Neural crest cell (in vitro differentiated cells): ENCODE results near the gene MKLN1. TPM values are rescaled to one million over a fixed set of nuclear protein-coding genes. Genes with fewer than 3 reads are reported as not detected.
A peak's percentile ranks its signal among the peaks of the same experiment; 100 is the strongest.

ENCODE experiments used
- DNase-seq: peaks from one replicate; pipeline ENCODE4 v3.0.0; 2021; ENCODE audit warnings: low read depth, mixed read lengths, low spot score
- H3K27ac Mint-ChIP-seq: one replicate; pipeline ENCODE4 v1.8.0; 2021; ENCODE audit warnings: mild to moderate bottlenecking, mixed read lengths; ENCODE audit not compliant: unreplicated experiment
- H3K27me3 Mint-ChIP-seq: 2 replicates; pipeline ENCODE4 v1.8.0; 2021; ENCODE audit warnings: low read depth, mild to moderate bottlenecking, mixed read lengths
- H3K36me3 Mint-ChIP-seq: 2 replicates; pipeline ENCODE4 v1.8.0; 2021; ENCODE audit warnings: low read depth, mild to moderate bottlenecking, mixed read lengths
- H3K4me1 Mint-ChIP-seq: 2 replicates; pipeline ENCODE4 v1.8.0; 2021; ENCODE audit warnings: mixed read lengths
- H3K4me3 Mint-ChIP-seq: one replicate; pipeline ENCODE4 v1.8.0; 2021; ENCODE audit warnings: mild to moderate bottlenecking, mixed read lengths
- H3K9me3 Mint-ChIP-seq: 2 replicates; pipeline ENCODE4 v1.8.0; 2021; ENCODE audit warnings: mixed read lengths
- total RNA-seq: library from RNA; stranded (reverse); gene quantifications from 2 replicates; pipeline ENCODE4 v1.2.1, GENCODE V29; 2021
- TF ChIP-seq, protein P1 (sequence below): fragments of 200-600 bp; sonication (generic); conservative IDR thresholded peaks from 2 replicates; pipeline ENCODE4 v1.5.0; 2021; ENCODE audit warnings: antibody characterized with exemption, mild to moderate bottlenecking

MKLN1 gene
- total RNA-seq, 1 donor from 2014 or later: 45.7 TPM

- Mint-ChIP-seq H3K4me1 (peaks cover 11% of the 10 kb centered on the region), H3K9me3 (no peaks in the 10 kb centered on the region), H3K36me3 (peaks cover 5% of the 10 kb centered on the region), H3K4me3 (no peak overlapping the region), H3K27me3 (peaks cover 16% of the 10 kb centered on the region), H3K27ac (no peak overlapping the region)
- DNase-seq: no peak
- TF ChIP-seq, protein P1, sequence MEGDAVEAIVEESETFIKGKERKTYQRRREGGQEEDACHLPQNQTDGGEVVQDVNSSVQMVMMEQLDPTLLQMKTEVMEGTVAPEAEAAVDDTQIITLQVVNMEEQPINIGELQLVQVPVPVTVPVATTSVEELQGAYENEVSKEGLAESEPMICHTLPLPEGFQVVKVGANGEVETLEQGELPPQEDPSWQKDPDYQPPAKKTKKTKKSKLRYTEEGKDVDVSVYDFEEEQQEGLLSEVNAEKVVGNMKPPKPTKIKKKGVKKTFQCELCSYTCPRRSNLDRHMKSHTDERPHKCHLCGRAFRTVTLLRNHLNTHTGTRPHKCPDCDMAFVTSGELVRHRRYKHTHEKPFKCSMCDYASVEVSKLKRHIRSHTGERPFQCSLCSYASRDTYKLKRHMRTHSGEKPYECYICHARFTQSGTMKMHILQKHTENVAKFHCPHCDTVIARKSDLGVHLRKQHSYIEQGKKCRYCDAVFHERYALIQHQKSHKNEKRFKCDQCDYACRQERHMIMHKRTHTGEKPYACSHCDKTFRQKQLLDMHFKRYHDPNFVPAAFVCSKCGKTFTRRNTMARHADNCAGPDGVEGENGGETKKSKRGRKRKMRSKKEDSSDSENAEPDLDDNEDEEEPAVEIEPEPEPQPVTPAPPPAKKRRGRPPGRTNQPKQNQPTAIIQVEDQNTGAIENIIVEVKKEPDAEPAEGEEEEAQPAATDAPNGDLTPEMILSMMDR: no peak
These were observed 178.2 kb downstream of the MKLN1 start for GRCh38 chr7:131505636-131506557.

DNA sequence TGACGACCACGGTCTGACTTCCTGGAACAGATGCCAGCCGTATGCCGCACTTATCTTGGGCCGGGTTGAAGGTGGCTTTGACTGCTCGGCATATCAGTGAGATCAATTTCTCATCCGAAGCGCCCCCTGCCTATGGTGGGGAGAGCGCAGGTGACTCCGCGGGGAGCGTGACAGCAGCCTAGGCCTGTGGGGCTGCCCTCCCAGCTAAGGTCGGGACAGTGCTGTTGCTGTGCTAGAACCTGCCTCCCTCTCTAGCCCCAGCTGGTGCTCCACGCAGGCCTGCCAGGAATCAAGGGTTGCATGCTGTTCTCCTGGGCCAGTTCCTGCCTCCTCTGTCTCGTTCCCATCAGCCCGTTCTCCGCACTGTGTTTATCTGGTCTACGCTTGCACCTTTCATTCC lies 178.9 kb downstream of the MKLN1 start:
- H3K4me3 Mint-ChIP-seq: no peak overlapping the region
- TF ChIP-seq, protein P1: no peak
- DNase-seq: no peak
- H3K36me3 Mint-ChIP-seq: peaks cover 5% of the 10 kb centered on the region
- no peak overlapping the region for H3K27ac Mint-ChIP-seq
- H3K9me3 Mint-ChIP-seq: no peaks in the 10 kb centered on the region
- peaks cover 11% of the 10 kb centered on the region for H3K4me1 Mint-ChIP-seq
- peaks cover 16% of the 10 kb centered on the region for H3K27me3 Mint-ChIP-seq

- TF ChIP-seq, protein P1: peak; percentile 83
- H3K4me1 Mint-ChIP-seq: peaks cover 7% of the 10 kb centered on the region
- peaks cover 5% of the 10 kb centered on the region for H3K36me3 Mint-ChIP-seq
- peak overlapping the region; percentile 31 for H3K4me3 Mint-ChIP-seq
- peaks cover 16% of the 10 kb centered on the region for H3K27me3 Mint-ChIP-seq
- H3K9me3 Mint-ChIP-seq: no peaks in the 10 kb centered on the region
- DNase-seq: peak; percentile 85
- peak overlapping the region; percentile 63 for H3K27ac Mint-ChIP-seq
These were observed 180.1 kb downstream of the MKLN1 start for GRCh38 chr7:131507592-131508331.

DNA sequence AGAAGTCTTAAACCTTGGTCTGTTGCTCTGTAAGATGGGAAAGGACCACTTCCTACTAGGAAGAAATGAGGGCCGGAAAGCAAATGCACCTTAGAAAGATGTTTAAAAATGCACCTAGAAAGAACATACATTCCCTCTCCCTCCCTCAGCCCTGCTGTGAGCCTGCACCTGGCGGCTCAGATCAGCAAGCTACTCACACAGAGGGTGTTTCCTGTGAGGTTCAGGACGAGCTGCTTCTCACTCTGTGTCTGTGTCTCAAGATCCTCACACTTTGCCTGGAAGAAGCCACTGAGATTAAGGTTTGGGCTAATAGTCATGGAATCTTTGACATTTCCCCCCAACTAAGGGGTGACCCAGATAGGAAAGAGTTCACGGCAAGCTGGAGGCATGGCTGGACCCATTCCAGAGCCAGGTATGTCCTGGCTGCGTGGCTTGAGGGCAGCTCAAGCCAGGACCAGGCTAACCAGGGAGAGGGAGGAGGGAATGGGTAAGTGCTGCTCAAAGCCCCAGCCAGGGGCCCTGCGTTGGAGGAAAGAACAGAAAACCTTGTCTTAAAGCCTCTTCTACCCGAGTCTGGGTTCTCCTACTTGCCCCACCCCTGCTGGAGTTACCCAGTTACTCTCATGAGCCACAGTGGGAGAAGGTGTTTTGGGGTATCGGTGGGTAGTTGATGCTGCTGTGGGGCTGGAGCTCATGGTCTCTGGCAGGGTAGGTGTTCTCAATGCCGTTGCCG lies 181.2 kb downstream of the MKLN1 start:
- no peak for DNase-seq
- no peak overlapping the region for H3K27ac Mint-ChIP-seq

DNA sequence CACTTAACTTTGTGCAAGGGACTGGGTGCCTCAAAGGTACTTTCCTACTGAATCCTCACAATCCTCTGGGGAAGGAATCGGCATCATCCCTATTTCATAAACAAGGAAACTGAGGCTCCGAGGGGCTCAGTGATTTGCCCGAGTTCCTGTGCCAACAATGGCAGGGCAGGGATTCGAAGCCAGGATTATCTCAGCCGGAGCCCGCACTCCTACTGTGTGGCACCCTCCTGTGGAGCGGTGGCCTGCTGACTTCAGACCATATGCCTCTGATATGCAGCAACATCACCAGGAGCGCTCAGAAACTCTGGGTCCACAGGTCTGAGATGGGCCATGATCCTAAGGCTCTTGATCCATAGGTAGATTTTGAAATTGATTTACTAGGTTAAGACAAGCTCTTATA lies 182.1 kb downstream of the MKLN1 start:
- H3K27me3 Mint-ChIP-seq: peaks cover 18% of the 10 kb centered on the region
- H3K27ac Mint-ChIP-seq: no peak overlapping the region
- TF ChIP-seq, protein P1: no peak
- no peak overlapping the region for H3K4me3 Mint-ChIP-seq
- no peak for DNase-seq
- H3K36me3 Mint-ChIP-seq: peaks cover 2% of the 10 kb centered on the region
- H3K9me3 Mint-ChIP-seq: no peaks in the 10 kb centered on the region
- H3K4me1 Mint-ChIP-seq: peaks cover 17% of the 10 kb centered on the region

More for the DNA sequence above, 181.2 kb downstream of the MKLN1 start:
- TF ChIP-seq, protein P1: no peak
- no peaks in the 10 kb centered on the region for H3K9me3 Mint-ChIP-seq
- peaks cover 17% of the 10 kb centered on the region for H3K4me1 Mint-ChIP-seq
- peaks cover 5% of the 10 kb centered on the region for H3K36me3 Mint-ChIP-seq
- H3K27me3 Mint-ChIP-seq: peaks cover 19% of the 10 kb centered on the region
- no peak overlapping the region for H3K4me3 Mint-ChIP-seq
